MM.1S (cell line): Measurements from ENCODE around the gene ZNF628.
A peak's percentile ranks its signal among the peaks of the same experiment; 100 is the strongest.

Experiments
- DNase-seq: peaks from one replicate; pipeline ENCODE4 v3.0.0-alpha.2; 2015
- H2AFZ ChIP-seq: fragments of 300-600 bp; sonication (generic); 2 replicates; pipeline ENCODE4 v1.6.0; 2016; ENCODE audit warnings: antibody characterized with exemption, low read length
- H3F3A ChIP-seq: fragments of 300-600 bp; sonication (generic); 2 replicates; pipeline ENCODE4 v1.6.1; 2016; ENCODE audit warnings: mild to moderate bottlenecking, antibody characterized with exemption, low read length, moderate library complexity, mixed read lengths; ENCODE audit not compliant: insufficient read depth
- H3K27ac ChIP-seq: fragments of 300-600 bp; sonication (generic); 2 replicates; pipeline ENCODE4 v1.5.1; 2016; ENCODE audit warnings: mild to moderate bottlenecking, low read length
- H3K27me3 ChIP-seq: fragments of 300-600 bp; sonication (generic); replicated peaks from 2 replicates; pipeline ENCODE4 v1.6.0; 2016; ENCODE audit warnings: low read length; ENCODE audit not compliant: insufficient read depth
- H3K36me3 ChIP-seq: fragments of 300-600 bp; sonication (generic); replicated peaks from 2 replicates; pipeline ENCODE4 v1.6.1; 2016; ENCODE audit warnings: mild to moderate bottlenecking, low read length, mixed read lengths; ENCODE audit not compliant: insufficient read depth
- H3K4me1 ChIP-seq: fragments of 300-600 bp; sonication (generic); 2 replicates; pipeline ENCODE4 v1.6.1; 2016; ENCODE audit warnings: low read length, mixed read lengths
- H3K4me2 ChIP-seq: fragments of 300-600 bp; sonication (generic); 2 replicates; pipeline ENCODE4 v1.6.0; 2016; ENCODE audit warnings: low read depth, low read length
- H3K4me3 ChIP-seq: fragments of 300-600 bp; sonication (generic); 2 replicates; pipeline ENCODE4 v1.5.1; 2016; ENCODE audit warnings: low read length, mixed read lengths
- H3K79me2 ChIP-seq: fragments of 300-600 bp; sonication (generic); 2 replicates; pipeline ENCODE4 v1.6.1; 2016; ENCODE audit warnings: mixed run types, low read length, mixed read lengths
- H3K9ac ChIP-seq: fragments of 300-600 bp; sonication (generic); 2 replicates; pipeline ENCODE4 v1.6.1; 2016; ENCODE audit warnings: low read length, mixed read lengths
- H3K9me2 ChIP-seq: fragments of 300-600 bp; sonication (generic); replicated peaks from 2 replicates; pipeline ENCODE4 v1.6.1; 2016; ENCODE audit warnings: mild to moderate bottlenecking, low read length, mixed read lengths; ENCODE audit not compliant: insufficient read depth
- H3K9me3 ChIP-seq: fragments of 300-600 bp; sonication (generic); replicated peaks from 2 replicates; pipeline ENCODE4 v1.6.1; 2016; ENCODE audit warnings: mild to moderate bottlenecking, low read length, mixed read lengths; ENCODE audit not compliant: insufficient read depth
- H4K20me1 ChIP-seq: fragments of 300-600 bp; sonication (generic); 2 replicates; pipeline ENCODE4 v1.6.1; 2016; ENCODE audit warnings: mild to moderate bottlenecking, low read length, moderate library complexity, mixed read lengths; ENCODE audit not compliant: insufficient read depth
- EZH2 ChIP-seq: fragments of 300-600 bp; sonication (generic); optimal IDR thresholded peaks from 2 replicates; pipeline ENCODE3; 2017; ENCODE audit warnings: low read depth, mild to moderate bottlenecking, antibody characterized with exemption, low read length, mixed read lengths
- EZH2phosphoT487 ChIP-seq: fragments of 300-600 bp; sonication (generic); IDR thresholded peaks from 2 replicates; pipeline ENCODE4 v1.6.1; 2018; ENCODE audit warnings: antibody characterized with exemption, low read length
- TF ChIP-seq, protein P1 (sequence below): fragments of 300-600 bp; sonication (generic); IDR thresholded peaks from 2 replicates; pipeline ENCODE4 v1.5.1; 2016; ENCODE audit warnings: antibody characterized with exemption, low read length, mixed read lengths

The ZNF628 gene

GRCh38 chr19:55500368-55500952 lies 24.0 kb downstream of the ZNF628 start:
- H3K4me1 ChIP-seq = peaks cover 9% of the 10 kb centered on the region; the same call in 1 of the 2 replicates
- H3K36me3 ChIP-seq = no peaks in the 10 kb centered on the region
- TF ChIP-seq, protein P1, sequence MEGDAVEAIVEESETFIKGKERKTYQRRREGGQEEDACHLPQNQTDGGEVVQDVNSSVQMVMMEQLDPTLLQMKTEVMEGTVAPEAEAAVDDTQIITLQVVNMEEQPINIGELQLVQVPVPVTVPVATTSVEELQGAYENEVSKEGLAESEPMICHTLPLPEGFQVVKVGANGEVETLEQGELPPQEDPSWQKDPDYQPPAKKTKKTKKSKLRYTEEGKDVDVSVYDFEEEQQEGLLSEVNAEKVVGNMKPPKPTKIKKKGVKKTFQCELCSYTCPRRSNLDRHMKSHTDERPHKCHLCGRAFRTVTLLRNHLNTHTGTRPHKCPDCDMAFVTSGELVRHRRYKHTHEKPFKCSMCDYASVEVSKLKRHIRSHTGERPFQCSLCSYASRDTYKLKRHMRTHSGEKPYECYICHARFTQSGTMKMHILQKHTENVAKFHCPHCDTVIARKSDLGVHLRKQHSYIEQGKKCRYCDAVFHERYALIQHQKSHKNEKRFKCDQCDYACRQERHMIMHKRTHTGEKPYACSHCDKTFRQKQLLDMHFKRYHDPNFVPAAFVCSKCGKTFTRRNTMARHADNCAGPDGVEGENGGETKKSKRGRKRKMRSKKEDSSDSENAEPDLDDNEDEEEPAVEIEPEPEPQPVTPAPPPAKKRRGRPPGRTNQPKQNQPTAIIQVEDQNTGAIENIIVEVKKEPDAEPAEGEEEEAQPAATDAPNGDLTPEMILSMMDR = no peak
- TF ChIP-seq EZH2 (no peak), EZH2phosphoT487 (no peak)
- no peaks in the 10 kb centered on the region for H3K9me2 ChIP-seq
- H3F3A ChIP-seq = no peaks in the 10 kb centered on the region
- H3K79me2 ChIP-seq = no peaks in the 10 kb centered on the region
- no peaks in the 10 kb centered on the region for H4K20me1 ChIP-seq
- H3K9me3 ChIP-seq = no peaks in the 10 kb centered on the region
- no peak overlapping the region for H2AFZ ChIP-seq
- no peak overlapping the region for H3K27ac ChIP-seq
- no peak for DNase-seq
- H3K4me3 ChIP-seq = no peak overlapping the region
- H3K4me2 ChIP-seq = no peak overlapping the region
- peaks cover 86% of the 10 kb centered on the region for H3K27me3 ChIP-seq
- no peak overlapping the region for H3K9ac ChIP-seq

- H3F3A ChIP-seq = no peaks in the 10 kb centered on the region
- DNase-seq = no peak
- H3K9ac ChIP-seq = no peak overlapping the region
- H3K36me3 ChIP-seq = no peaks in the 10 kb centered on the region
- H3K79me2 ChIP-seq = no peaks in the 10 kb centered on the region
- TF ChIP-seq EZH2phosphoT487 = no peak
- H3K9me3 ChIP-seq = no peaks in the 10 kb centered on the region
- peaks cover 85% of the 10 kb centered on the region for H3K27me3 ChIP-seq
- H3K4me2 ChIP-seq = 0 out of 2 replicates have a peak overlapping the region, but pooled peaks have one; percentile 7
- H4K20me1 ChIP-seq = no peaks in the 10 kb centered on the region
- no peak overlapping the region for H2AFZ ChIP-seq
- H3K27ac ChIP-seq = no peak overlapping the region
- H3K4me3 ChIP-seq = no peak overlapping the region
- no peaks in the 10 kb centered on the region for H3K9me2 ChIP-seq
- peaks cover 9% of the 10 kb centered on the region; the same call in 1 of the 2 replicates for H3K4me1 ChIP-seq
These were observed 26.0 kb downstream of the ZNF628 start for GRCh38 chr19:55502197-55502952.

- H3K4me1 ChIP-seq = peaks cover 9% of the 10 kb centered on the region; the same call in 1 of the 2 replicates
- no peaks in the 10 kb centered on the region for H3K9me2 ChIP-seq
- no peaks in the 10 kb centered on the region for H3K79me2 ChIP-seq
- H3K27ac ChIP-seq = no peak overlapping the region
- no peaks in the 10 kb centered on the region for H4K20me1 ChIP-seq
- no peaks in the 10 kb centered on the region for H3K36me3 ChIP-seq
- no peaks in the 10 kb centered on the region for H3K9me3 ChIP-seq
- H2AFZ ChIP-seq = peak overlapping the region; percentile 37
- no peak overlapping the region for H3K4me2 ChIP-seq
- H3K9ac ChIP-seq = no peak overlapping the region
- no peak overlapping the region for H3K4me3 ChIP-seq
- H3F3A ChIP-seq = no peaks in the 10 kb centered on the region
- peaks cover 85% of the 10 kb centered on the region for H3K27me3 ChIP-seq
- no peak for TF ChIP-seq EZH2
- TF ChIP-seq, protein P1 = no peak
- TF ChIP-seq EZH2phosphoT487 = no peak
- no peak for DNase-seq
These were observed 26.7 kb downstream of the ZNF628 start for GRCh38 chr19:55503157-55503501.
